ENCODE results near the gene HOXA6. TPM values are rescaled to one million over a fixed set of nuclear protein-coding genes. Genes with fewer than 3 reads are reported as not detected.

Gene HOXA6
- total and polyA plus RNA-seq, 2 of the 4 experiments (the other 2 are of a cell fraction) = 1.4 to 1.8 TPM

DNA sequence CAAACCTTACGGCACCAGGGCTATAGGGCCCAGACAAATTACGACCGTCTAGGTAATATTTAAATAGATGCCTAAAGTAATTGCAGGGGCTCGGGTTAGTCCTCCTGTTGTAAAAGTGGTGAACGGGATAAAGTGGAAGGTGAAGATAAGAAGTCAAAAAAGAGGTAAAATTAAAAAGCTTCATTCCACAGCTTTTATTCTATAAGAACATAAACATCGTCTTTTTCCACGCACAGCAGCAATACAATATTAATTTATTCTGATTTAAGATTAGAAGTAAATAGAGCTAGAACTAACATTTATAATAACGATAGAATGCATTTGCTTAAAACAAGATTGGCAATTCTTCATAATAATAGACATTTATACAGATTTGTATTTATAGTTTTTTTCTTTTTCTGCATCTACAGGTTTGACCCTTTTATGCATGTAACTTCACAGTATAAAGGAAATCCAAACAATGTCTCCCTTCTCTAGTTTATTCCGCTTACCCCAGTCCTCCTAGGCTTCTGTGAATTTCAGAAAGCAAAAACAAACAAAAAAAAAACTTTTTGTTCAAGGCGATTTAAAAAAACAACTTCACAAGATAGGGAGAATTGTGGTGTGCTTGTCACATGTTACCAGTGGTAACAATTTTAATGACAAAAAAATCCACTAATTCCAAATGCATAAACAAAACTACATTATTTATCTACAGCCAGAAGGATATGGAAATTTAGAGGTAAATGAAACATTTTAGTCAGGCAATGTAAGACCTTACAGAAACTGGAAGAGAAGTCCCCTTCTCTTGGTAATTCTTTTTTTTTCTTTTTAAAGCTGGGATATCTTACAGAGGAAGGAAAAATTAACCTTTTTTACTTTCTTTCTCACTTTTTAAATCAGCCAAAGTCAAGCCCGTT is 23.1 kb upstream of the HOXA6 start:
- H3K27me3 ChIP-seq (ENCODE audit: control insufficient read depth, insufficient read depth, low read length) = peaks cover 95% of the 10 kb centered on the region
- TF ChIP-seq, protein P1, sequence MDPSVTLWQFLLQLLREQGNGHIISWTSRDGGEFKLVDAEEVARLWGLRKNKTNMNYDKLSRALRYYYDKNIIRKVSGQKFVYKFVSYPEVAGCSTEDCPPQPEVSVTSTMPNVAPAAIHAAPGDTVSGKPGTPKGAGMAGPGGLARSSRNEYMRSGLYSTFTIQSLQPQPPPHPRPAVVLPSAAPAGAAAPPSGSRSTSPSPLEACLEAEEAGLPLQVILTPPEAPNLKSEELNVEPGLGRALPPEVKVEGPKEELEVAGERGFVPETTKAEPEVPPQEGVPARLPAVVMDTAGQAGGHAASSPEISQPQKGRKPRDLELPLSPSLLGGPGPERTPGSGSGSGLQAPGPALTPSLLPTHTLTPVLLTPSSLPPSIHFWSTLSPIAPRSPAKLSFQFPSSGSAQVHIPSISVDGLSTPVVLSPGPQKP (IDR thresholded peaks at IDR 0.05; ENCODE audit: borderline replicate concordance, low read depth, low read length) = no peak
- TF ChIP-seq SMC3 (IDR thresholded peaks at IDR 0.05; ENCODE audit: low read depth, low read length) (no peak), POLR2A (IDR thresholded peaks at IDR 0.05; ENCODE audit: low read depth, low read length) (no peak), MXI1 (IDR thresholded peaks at IDR 0.05; ENCODE audit: borderline replicate concordance, low read depth, low read length) (no peak), RFX5 (IDR thresholded peaks at IDR 0.05; ENCODE audit: low read depth, low read length) (no peak), NFE2L2 (IDR thresholded peaks at IDR 0.05; ENCODE audit: low read depth, low read length) (no peak), RCOR1 (IDR thresholded peaks at IDR 0.05; ENCODE audit: insufficient replicate concordance, low read length) (no peak), CEBPB (IDR thresholded peaks at IDR 0.05; ENCODE audit: low read depth, low read length) (no peak), FOS (IDR thresholded peaks at IDR 0.05; ENCODE audit: low read depth, low read length) (no peak), MAZ (IDR thresholded peaks at IDR 0.05; ENCODE audit: borderline replicate concordance, low read depth, low read length) (no peak), CHD1 (IDR thresholded peaks at IDR 0.05; ENCODE audit: low read depth, low read length) (no peak), RAD21 (IDR thresholded peaks at IDR 0.05; ENCODE audit: low read length) (no peak), BHLHE40 (IDR thresholded peaks at IDR 0.05; ENCODE audit: low read depth, low read length) (no peak)
- TF ChIP-seq, protein P2, sequence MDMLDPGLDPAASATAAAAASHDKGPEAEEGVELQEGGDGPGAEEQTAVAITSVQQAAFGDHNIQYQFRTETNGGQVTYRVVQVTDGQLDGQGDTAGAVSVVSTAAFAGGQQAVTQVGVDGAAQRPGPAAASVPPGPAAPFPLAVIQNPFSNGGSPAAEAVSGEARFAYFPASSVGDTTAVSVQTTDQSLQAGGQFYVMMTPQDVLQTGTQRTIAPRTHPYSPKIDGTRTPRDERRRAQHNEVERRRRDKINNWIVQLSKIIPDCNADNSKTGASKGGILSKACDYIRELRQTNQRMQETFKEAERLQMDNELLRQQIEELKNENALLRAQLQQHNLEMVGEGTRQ (IDR thresholded peaks at IDR 0.05; ENCODE audit: low read depth, low read length) = no peak
- TF ChIP-seq, protein P3, sequence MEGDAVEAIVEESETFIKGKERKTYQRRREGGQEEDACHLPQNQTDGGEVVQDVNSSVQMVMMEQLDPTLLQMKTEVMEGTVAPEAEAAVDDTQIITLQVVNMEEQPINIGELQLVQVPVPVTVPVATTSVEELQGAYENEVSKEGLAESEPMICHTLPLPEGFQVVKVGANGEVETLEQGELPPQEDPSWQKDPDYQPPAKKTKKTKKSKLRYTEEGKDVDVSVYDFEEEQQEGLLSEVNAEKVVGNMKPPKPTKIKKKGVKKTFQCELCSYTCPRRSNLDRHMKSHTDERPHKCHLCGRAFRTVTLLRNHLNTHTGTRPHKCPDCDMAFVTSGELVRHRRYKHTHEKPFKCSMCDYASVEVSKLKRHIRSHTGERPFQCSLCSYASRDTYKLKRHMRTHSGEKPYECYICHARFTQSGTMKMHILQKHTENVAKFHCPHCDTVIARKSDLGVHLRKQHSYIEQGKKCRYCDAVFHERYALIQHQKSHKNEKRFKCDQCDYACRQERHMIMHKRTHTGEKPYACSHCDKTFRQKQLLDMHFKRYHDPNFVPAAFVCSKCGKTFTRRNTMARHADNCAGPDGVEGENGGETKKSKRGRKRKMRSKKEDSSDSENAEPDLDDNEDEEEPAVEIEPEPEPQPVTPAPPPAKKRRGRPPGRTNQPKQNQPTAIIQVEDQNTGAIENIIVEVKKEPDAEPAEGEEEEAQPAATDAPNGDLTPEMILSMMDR (conservative IDR thresholded peaks at IDR 0.05; ENCODE audit: low read depth, low read length) = no peak

More for the DNA sequence above, 23.1 kb upstream of the HOXA6 start:
- intact Hi-C loops (cut with micrococcal nuclease) = no loop called here
- dilution Hi-C loops (cut with HindIII; ENCODE audit: low sequenced_read_pairs, unreplicated experiment) = no loop called here
- Histone ChIP-seq H2BK5ac (ENCODE audit: low read depth, low read length, poor library complexity, severe bottlenecking) (no peak overlapping the region), H3K18ac (ENCODE audit: low read depth, low read length) (no peak overlapping the region), H3K27ac (ENCODE audit: insufficient read depth, low read length) (no peak overlapping the region), H2AFZ (replicated peaks; ENCODE audit: low read length, poor library complexity) (no peak overlapping the region), H3K56ac (ENCODE audit: extremely low read depth, insufficient read depth, low read length) (no peak overlapping the region), H3K4ac (ENCODE audit: low read depth, low read length) (no peak overlapping the region), H2AK9ac (replicated peaks; ENCODE audit: low read depth, low read length, poor library complexity) (no peak overlapping the region), H3K9ac (ENCODE audit: low read depth, low read length) (no peak overlapping the region), H3K4me1 (ENCODE audit: control insufficient read depth, insufficient read depth, low read length) (no peaks in the 10 kb centered on the region), H3K14ac (replicated peaks; ENCODE audit: low read depth, low read length) (no peak overlapping the region), H4K5ac (ENCODE audit: low read depth, low read length) (no peak overlapping the region), H2AK5ac (ENCODE audit: low read depth, low read length) (no peak overlapping the region), H3K79me1 (ENCODE audit: low read depth in 1 of 2, low read length in 2 of 2) (no peaks in the 10 kb centered on the region), H2BK15ac (ENCODE audit: low read depth, low read length) (no peak overlapping the region), H3K4me3 (ENCODE audit: insufficient read depth, low read depth, low read length) (no peak overlapping the region), H3K9me3 (ENCODE audit: control insufficient read depth, insufficient read depth, low read length) (peaks cover 25% of the 10 kb centered on the region), H3K9me1 (ENCODE audit: insufficient read depth, low read length) (no peaks in the 10 kb centered on the region), H2BK20ac (ENCODE audit: low read depth, low read length) (no peak overlapping the region), H3K4me2 (ENCODE audit: low read depth, low read length) (no peak overlapping the region), H4K8ac (ENCODE audit: low read depth in 2 of 2, low read length in 2 of 2) (no peak overlapping the region), H4K20me1 (ENCODE audit: insufficient read depth, low read length) (peaks cover 19% of the 10 kb centered on the region; the same call in 1 of the 2 replicates), H2BK120ac (ENCODE audit: low read depth, low read length) (no peak overlapping the region), H4K91ac (ENCODE audit: insufficient read depth, low read depth, low read length) (no peak overlapping the region), H3K36me3 (ENCODE audit: control insufficient read depth, insufficient read depth, low read length) (no peaks in the 10 kb centered on the region), H3K23ac (ENCODE audit: low read depth, low read length) (no peak overlapping the region)
- DNase-seq (no peak), ATAC-seq (ENCODE audit: low read depth) (no peak)
- WGBS, 2 experiments (ENCODE audit: extremely low coverage in 2 of 2, insufficient read length in 1 of 2) = 50% methylated on average over 2 of the region's 11 CpGs; no CpG with 5 or more reads in 1 of the 2 experiments
- POLR2A ChIA-PET (ENCODE audit: unreplicated experiment) = no interaction called here
- BruUV-seq (replicated peaks) = no TSS peak
- CTCF ChIA-PET = interaction anchor here (0.6 to 1.1 kb wide), 2 partner anchors 9 to 79 kb away, joined by 3 read pairs; no protein-coding TSS in a partner anchor
- in situ Hi-C loops (cut with MboI; ENCODE audit: low sequenced_read_pairs) = no loop called here
